Suprapubic skin (tissue), 4 donors: ENCODE data around the gene ACP5.

Experiments used
- POLR2A ChIP-seq, 2 donors: fragments of 450-650 bp; IDR thresholded peaks; one replicate each; pipeline ENCODE4 v1.6.1; 2017; ENCODE audit warnings: antibody characterized with exemption in 2 of 2, mild to moderate bottlenecking in 2 of 2, moderate library complexity in 2 of 2
- POLR2AphosphoS5 ChIP-seq, 3 donors: sonication (generic); formaldehyde crosslinking; IDR thresholded peaks; one replicate each; pipeline ENCODE4 v1.6.1; 2017; ENCODE audit warnings: antibody characterized with exemption in 3 of 3
- TF ChIP-seq, protein P1 (sequence below), 2 donors: fragments of 200-600 bp in 1 of 2; fragments of 450-650 bp in 1 of 2; sonication (generic) in 1 of 2; IDR thresholded peaks; one replicate each; pipeline ENCODE4 v1.5.1; 2016 to 2019; ENCODE audit warnings: antibody characterized with exemption in 2 of 2, mild to moderate bottlenecking in 1 of 2, moderate library complexity in 1 of 2

DNA sequence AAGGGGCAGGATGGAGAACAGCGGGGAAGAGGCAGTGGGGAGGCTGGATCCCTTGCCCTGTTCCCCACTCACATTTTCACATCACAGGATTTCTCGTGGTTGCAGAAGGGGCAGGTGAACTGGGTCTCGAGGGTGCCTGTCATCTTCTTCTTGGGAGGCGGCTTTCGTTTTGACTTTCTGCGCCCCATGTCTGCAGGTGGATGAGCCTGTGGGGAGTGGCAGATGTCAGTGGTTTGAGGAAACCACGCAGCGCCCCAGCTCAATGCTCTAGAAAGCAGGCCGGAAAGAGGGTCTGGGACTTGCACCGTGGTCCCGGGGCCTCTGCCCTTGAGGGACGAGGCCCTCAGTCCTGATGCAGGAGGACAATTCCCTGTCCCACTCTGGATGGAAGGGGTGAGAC is 23.3 kb downstream of the ACP5 start:
- TF ChIP-seq POLR2AphosphoS5 (IDR thresholded peaks at IDR 0.05) (no peak), POLR2A (IDR thresholded peaks at IDR 0.05) (no peak)
- TF ChIP-seq, protein P1, sequence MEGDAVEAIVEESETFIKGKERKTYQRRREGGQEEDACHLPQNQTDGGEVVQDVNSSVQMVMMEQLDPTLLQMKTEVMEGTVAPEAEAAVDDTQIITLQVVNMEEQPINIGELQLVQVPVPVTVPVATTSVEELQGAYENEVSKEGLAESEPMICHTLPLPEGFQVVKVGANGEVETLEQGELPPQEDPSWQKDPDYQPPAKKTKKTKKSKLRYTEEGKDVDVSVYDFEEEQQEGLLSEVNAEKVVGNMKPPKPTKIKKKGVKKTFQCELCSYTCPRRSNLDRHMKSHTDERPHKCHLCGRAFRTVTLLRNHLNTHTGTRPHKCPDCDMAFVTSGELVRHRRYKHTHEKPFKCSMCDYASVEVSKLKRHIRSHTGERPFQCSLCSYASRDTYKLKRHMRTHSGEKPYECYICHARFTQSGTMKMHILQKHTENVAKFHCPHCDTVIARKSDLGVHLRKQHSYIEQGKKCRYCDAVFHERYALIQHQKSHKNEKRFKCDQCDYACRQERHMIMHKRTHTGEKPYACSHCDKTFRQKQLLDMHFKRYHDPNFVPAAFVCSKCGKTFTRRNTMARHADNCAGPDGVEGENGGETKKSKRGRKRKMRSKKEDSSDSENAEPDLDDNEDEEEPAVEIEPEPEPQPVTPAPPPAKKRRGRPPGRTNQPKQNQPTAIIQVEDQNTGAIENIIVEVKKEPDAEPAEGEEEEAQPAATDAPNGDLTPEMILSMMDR (IDR thresholded peaks at IDR 0.05) = no peak
